ENCODE data around the gene WDR81.

Gene WDR81

GRCh38 chr17:1758807-1759206 lies 34.3 kb downstream of the WDR81 start:
- no peak overlapping the region for H3K4me2 ChIP-seq (ENCODE audit: low read length)
- no peak for TF ChIP-seq EZH2phosphoT487 (IDR thresholded peaks at IDR 0.05; ENCODE audit: low read depth)
- no peak for TF ChIP-seq CTCF (IDR thresholded peaks at IDR 0.05; ENCODE audit: low read depth, low read length)

GRCh38 chr17:1759529-1759928 lies 35.0 kb downstream of the WDR81 start:
- H3K4me2 ChIP-seq (ENCODE audit: low read length), result no peak overlapping the region
- no peaks in the 10 kb centered on the region for H3K79me2 ChIP-seq (ENCODE audit: low read length)
- peaks cover 26% of the 10 kb centered on the region for H3K4me1 ChIP-seq (ENCODE audit: low read length)
- H3K27me3 ChIP-seq (ENCODE audit: low read depth, low read length), result no peaks in the 10 kb centered on the region
- H3K9me3 ChIP-seq (ENCODE audit: insufficient read depth, low read length), result no peaks in the 10 kb centered on the region
- H2AFZ ChIP-seq (ENCODE audit: low read depth, low read length), result no peak overlapping the region
- no peak overlapping the region for H3K4me3 ChIP-seq (ENCODE audit: low read length)
- TF ChIP-seq CTCF (IDR thresholded peaks at IDR 0.05; ENCODE audit: low read depth, low read length), result no peak
- no peak for TF ChIP-seq EZH2phosphoT487 (IDR thresholded peaks at IDR 0.05; ENCODE audit: low read depth)
- no peaks in the 10 kb centered on the region for H3K36me3 ChIP-seq (replicated peaks; ENCODE audit: low read depth, low read length)
- no peak overlapping the region for H3K27ac ChIP-seq (ENCODE audit: low read length)
- no peaks in the 10 kb centered on the region for H4K20me1 ChIP-seq (ENCODE audit: insufficient read depth, low read length)
- no peak overlapping the region for H3K9ac ChIP-seq (ENCODE audit: low read length)

More at GRCh38 chr17:1758807-1759206, 34.3 kb downstream of the WDR81 start:
- no peak overlapping the region for H3K9ac ChIP-seq (ENCODE audit: low read length)
- H3K36me3 ChIP-seq (replicated peaks; ENCODE audit: low read depth, low read length), result no peaks in the 10 kb centered on the region
- H2AFZ ChIP-seq (ENCODE audit: low read depth, low read length), result no peak overlapping the region
- no peaks in the 10 kb centered on the region for H3K27me3 ChIP-seq (ENCODE audit: low read depth, low read length)
- no peaks in the 10 kb centered on the region for H3K79me2 ChIP-seq (ENCODE audit: low read length)
- no peaks in the 10 kb centered on the region for H4K20me1 ChIP-seq (ENCODE audit: insufficient read depth, low read length)
- H3K4me1 ChIP-seq (ENCODE audit: low read length), result peaks cover 19% of the 10 kb centered on the region
- H3K27ac ChIP-seq (ENCODE audit: low read length), result no peak overlapping the region
- no peak overlapping the region for H3K4me3 ChIP-seq (ENCODE audit: low read length)
- H3K9me3 ChIP-seq (ENCODE audit: insufficient read depth, low read length), result no peaks in the 10 kb centered on the region

- Histone ChIP-seq H3K9ac (ENCODE audit: low read length) (peak overlapping the region; percentile 63; the same call in 1 of the 2 replicates), H2AFZ (ENCODE audit: low read depth, low read length) (peak overlapping the region; percentile 96), H3K36me3 (replicated peaks; ENCODE audit: low read depth, low read length) (no peaks in the 10 kb centered on the region), H3K27me3 (ENCODE audit: low read depth, low read length) (no peaks in the 10 kb centered on the region), H3K4me2 (ENCODE audit: low read length) (peak overlapping the region; percentile 78), H3K27ac (ENCODE audit: low read length) (peak overlapping the region; percentile 59), H4K20me1 (ENCODE audit: insufficient read depth, low read length) (no peaks in the 10 kb centered on the region), H3K9me3 (ENCODE audit: insufficient read depth, low read length) (no peaks in the 10 kb centered on the region), H3K79me2 (ENCODE audit: low read length) (no peaks in the 10 kb centered on the region), H3K4me3 (ENCODE audit: low read length) (peak overlapping the region; percentile 61), H3K4me1 (ENCODE audit: low read length) (peaks cover 27% of the 10 kb centered on the region)
- TF ChIP-seq EZH2phosphoT487 (IDR thresholded peaks at IDR 0.05; ENCODE audit: low read depth), result no peak
- no peak for TF ChIP-seq CTCF (IDR thresholded peaks at IDR 0.05; ENCODE audit: low read depth, low read length)
These were observed 37.9 kb downstream of the WDR81 start for GRCh38 chr17:1762233-1762900.

GRCh38 chr17:1762901-1763898 lies 38.7 kb downstream of the WDR81 start:
- Histone ChIP-seq H3K9ac (ENCODE audit: low read length) (peak overlapping the region; percentile 63), H3K36me3 (replicated peaks; ENCODE audit: low read depth, low read length) (no peaks in the 10 kb centered on the region), H4K20me1 (ENCODE audit: insufficient read depth, low read length) (no peaks in the 10 kb centered on the region), H3K27me3 (ENCODE audit: low read depth, low read length) (no peaks in the 10 kb centered on the region), H3K4me2 (ENCODE audit: low read length) (peak overlapping the region; percentile 78), H3K4me1 (ENCODE audit: low read length) (peaks cover 27% of the 10 kb centered on the region), H3K27ac (ENCODE audit: low read length) (peak overlapping the region; percentile 59), H3K79me2 (ENCODE audit: low read length) (no peaks in the 10 kb centered on the region), H2AFZ (ENCODE audit: low read depth, low read length) (peak overlapping the region; percentile 96), H3K9me3 (ENCODE audit: insufficient read depth, low read length) (no peaks in the 10 kb centered on the region), H3K4me3 (ENCODE audit: low read length) (peak overlapping the region; percentile 61)
- TF ChIP-seq EZH2phosphoT487 (IDR thresholded peaks at IDR 0.05; ENCODE audit: low read depth) (no peak), CTCF (IDR thresholded peaks at IDR 0.05; ENCODE audit: low read depth, low read length) (no peak)

Data from OCI-LY3 (cell line).